ENCODE measurements around the gene CDC42SE2.
"Not testable (repeated sequence)": the region's sequence is repeated elsewhere in the genome, so short reads cannot be mapped to it uniquely, and the experiment has no call there.

Gene CDC42SE2

GRCh38 chr5:131318455-131318854 lies 54.6 kb downstream of the CDC42SE2 start:
- DNase-seq (ENCODE audit: low read depth), result no peak

DNA sequence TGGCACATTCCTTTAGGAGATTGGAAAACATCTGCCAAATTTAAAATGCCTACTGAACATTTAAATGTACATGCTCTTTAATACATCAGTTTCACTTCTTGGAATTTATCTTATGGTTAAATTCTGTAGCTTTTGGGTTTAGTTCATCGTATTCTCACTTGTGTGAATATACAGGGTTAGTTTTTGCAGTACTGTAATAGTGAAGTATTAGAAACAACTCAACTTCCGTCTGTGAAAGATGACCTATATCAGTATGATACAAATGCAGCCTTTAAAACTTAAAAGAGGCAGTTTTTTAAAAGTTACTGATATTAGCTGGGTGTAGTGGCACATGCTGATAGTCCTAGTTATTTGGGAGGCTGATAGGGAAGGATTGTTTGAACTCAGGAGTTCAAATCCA lies 57.2 kb downstream of the CDC42SE2 start:
- DNase-seq (ENCODE audit: low read depth), result no peak

DNA sequence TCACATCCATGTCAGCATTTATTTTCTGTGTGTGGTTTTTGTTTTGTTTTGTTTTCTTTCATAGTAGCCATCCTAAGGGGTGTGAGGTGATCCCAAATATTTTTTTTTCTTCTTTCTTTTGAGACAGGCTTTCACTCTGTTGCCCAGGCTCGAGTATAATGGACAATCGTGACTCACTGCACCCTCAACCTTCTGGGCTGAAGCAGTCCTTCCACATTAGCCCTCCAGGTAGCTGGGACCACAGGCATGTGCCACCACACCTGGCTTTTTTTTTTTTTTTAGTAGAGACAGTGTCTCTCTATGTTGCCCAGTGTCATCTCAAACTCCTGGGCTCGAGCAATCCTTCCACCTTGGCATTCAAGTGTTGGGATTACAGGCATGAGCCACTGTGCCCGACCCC lies 59.1 kb downstream of the CDC42SE2 start:
- DNase-seq (ENCODE audit: low read depth), result no peak

DNA sequence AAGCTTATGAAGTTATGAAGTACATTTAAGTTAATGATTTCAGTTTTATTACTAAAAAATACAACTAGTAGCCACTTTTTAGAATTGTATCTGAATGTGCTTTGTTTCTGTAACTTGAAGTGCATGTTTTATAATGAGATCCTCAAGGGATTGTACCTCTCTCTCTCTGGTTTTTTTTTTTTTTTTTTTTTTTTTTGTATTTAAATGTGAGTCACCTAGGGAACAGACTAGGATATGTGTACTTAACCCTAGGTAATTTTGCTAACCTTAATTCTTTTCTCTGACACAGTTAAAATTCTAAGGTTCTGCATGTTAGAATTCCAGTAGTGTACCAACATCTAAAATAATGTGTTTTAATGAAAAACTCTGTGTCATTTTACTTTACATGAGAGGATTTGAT lies 59.5 kb downstream of the CDC42SE2 start:
- no peak for DNase-seq (ENCODE audit: low read depth)

DNA sequence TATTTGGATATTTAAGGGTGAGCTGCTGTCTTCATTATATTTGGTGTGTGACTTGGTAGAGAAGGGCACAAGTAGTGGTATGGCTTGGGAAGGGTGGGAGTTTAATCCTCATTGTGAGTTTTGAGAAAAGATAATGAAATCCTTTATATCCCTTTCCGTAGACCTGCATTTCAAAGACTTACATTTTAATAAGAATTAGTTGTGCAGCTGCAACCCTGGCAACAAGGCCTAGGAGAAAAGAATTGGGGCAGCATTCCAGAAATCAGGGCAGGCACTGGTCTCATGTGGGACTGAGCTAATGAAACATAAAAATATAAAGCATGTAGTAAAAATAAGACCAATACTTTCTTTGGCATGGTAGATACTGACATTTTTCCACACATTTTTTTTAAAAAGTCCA lies 60.5 kb downstream of the CDC42SE2 start:
- DNase-seq (ENCODE audit: low read depth), result no peak

GRCh38 chr5:131328536-131329285 lies 64.9 kb downstream of the CDC42SE2 start:
- DNase-seq (ENCODE audit: low read depth), result no peak

DNA sequence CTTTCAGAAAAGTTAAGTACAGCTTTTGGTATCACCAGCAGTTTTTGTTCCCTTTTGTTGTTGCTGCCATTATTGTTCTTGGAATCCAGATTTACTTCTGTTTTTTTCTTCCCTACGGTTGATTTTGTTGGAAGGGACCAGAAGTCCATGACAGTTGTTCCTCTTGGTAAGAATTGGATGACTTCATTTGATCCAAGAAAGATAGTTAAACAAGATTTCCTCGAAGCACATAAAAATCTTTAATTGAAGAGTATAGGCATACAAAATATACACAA lies 65.4 kb downstream of the CDC42SE2 start:
- no peak for DNase-seq (ENCODE audit: low read depth)

DNA sequence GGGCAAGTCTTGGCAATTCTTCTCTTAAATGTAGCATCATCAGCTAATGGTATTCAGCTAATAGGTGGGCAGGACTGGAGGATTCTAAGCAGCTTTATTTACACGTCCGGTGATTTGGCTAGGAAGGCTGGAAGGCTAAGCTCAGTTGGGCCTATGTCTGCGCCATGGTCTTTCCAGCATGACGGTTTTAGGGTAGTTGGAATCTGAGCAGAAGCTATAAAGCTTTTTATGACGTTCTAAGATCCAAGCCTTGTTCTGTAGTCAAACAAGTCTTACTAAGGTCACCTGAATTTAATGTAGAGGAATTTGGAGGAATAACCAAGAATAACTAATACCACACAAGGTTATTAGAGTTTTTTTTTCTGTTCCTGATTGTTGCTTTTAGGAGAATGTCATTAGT lies 66.2 kb downstream of the CDC42SE2 start:
- no peak for DNase-seq (ENCODE audit: low read depth)

DNA sequence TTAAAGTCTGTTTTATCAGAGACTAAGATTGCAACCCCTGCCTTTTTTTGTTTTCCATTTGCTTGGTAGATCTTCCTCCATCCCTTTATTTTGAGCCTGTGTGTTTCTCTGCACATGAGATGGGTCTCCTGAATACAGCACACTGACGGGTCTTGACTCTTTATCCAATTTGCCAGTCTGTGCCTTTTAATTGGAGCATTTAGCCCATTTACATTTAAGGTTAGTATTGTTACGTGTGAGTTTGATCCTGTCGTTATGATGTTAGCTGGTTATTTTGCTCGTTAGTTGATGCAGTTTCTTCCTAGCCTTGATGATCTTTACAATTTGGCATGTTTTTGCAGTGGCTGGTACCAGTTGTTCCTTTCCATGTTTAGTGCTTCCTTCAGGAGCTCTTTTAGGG lies 71.9 kb downstream of the CDC42SE2 start:
- not testable (repeated sequence) for DNase-seq (ENCODE audit: low read depth)

- not testable (repeated sequence) for DNase-seq (ENCODE audit: low read depth)
Measured at GRCh38 chr5:131336801-131337200, 72.9 kb downstream of the CDC42SE2 start.

- DNase-seq (ENCODE audit: low read depth), result not testable (repeated sequence)
Measured at GRCh38 chr5:131337240-131338050, 73.6 kb downstream of the CDC42SE2 start.

DNA sequence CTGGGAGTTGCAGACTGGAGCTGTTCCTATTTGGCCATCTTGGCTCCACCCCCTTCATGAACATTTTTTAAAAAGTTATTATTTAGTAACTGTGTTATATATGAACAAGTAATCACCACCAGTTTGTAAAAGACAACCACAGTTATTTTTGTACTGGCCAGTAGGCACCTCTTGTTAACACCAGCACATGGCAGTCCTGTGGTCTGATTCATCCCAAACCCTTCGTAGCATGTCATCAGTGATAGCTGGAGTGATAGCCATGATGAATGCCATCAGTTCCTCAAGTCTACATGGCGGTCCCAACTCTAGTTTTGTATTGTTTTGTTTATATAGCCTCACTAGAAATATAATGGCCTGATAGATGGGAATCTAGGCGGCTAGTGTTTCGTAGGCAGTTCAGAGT lies 74.2 kb downstream of the CDC42SE2 start:
- no peak for DNase-seq (ENCODE audit: low read depth)

DNA sequence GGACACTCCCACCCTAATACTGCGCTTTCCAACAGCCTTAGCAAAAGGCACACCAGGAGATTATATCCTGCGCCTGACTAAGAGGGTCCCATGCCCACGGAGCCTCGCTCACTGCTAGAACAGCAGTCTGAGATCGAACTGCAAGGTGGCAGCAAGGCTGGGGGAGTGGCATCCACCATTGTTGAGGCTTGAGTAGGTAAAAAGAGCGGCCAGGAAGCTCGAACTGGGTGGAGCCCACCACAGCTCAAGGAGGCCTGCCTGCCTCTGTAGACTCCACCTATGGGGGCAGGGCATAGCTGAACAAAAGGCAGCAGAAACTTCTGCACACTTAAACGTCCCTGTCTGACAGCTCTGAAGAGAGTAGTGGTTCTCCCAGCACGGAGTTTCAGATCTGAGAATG lies 80.4 kb downstream of the CDC42SE2 start:
- not testable (repeated sequence) for DNase-seq (ENCODE audit: low read depth)

GRCh38 chr5:131346204-131346603 lies 82.4 kb downstream of the CDC42SE2 start:
- DNase-seq (ENCODE audit: low read depth), result not testable (repeated sequence)

- no peak for DNase-seq (ENCODE audit: low read depth)
Measured at GRCh38 chr5:131353991-131354390, 90.1 kb downstream of the CDC42SE2 start.

DNA sequence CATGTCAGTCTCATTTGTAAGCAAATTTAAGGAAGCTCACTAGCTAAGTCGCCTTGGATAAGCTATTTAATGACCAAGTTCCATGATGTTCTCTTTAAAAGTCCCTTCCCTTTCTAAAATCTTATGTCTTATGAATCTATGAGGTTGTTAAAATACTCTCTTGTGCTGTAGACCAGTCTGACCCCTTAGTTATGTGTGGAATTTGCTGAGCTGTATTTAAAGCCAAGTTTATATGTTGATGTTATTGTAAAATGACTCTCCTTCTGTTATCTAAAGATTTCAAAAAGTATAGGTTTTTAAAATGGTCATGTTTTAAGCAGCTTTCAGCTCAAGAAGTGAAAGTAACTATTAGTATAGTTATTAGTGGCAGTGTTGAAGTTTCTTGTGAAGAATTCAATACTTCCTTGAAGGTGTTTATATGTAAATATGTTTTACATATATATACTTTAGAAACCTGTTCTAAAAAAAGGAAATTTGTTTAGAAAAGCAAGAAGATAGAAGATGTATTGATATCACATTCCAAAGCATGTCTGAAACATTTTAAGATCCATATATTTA lies 92.2 kb downstream of the CDC42SE2 start:
- DNase-seq (ENCODE audit: low read depth), result no peak

DNA sequence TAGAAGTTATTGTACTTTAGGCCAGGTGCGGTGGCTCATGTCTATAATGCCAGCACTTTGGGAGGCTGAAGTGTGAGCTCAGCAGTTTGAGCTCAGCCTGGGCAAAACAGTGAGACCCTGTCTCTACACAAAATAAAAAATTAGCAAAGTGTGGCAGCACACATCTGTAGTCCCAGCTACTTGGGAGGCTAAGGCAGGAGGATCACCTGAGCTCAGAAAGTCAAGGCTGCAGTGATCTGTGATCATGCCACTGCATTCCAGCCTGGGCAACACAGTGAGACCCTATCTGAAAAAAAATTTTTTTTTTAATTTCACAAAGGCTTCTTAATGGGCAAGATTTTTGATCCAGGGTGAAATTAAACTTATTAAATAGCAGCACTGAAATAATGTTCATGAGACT lies 92.8 kb downstream of the CDC42SE2 start:
- DNase-seq (ENCODE audit: low read depth), result no peak

DNA sequence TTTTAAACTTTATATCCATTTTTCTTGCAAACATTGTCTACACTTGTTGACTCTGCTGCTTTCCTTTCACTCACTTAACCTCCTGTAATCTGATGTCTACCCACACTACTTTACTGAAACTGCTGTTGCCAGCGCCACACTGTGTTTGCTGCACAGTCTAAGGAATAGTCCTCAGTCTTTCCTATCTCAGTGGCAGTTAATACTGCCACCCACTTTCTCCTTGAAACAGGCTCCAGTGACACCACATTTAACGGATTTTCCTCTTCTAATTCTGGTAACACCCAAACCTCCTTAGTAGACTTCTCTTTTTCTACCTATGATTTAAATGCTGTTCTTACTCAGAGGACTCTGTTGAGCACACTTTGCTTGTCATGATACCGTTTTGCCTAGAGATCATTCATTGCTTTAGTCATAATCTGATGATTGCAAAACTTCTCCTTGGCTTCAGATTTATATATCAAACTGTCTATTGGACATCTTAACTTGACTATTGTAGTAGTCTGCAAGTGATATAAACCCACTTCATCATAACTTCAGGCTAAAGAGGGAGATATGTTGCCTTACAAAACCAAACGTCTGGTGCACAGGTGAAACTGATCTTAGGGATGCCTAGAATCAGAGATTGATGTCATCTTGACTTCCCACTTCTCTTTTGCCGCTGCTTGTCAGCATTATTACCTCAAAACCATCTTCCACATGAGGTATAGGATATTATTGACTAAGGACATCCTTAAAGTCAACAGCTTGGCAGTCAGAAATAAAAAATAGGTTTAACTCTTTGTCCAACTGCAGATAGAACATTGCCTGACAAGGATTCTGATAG lies 94.1 kb downstream of the CDC42SE2 start:
- DNase-seq (ENCODE audit: low read depth), result no peak

DNA sequence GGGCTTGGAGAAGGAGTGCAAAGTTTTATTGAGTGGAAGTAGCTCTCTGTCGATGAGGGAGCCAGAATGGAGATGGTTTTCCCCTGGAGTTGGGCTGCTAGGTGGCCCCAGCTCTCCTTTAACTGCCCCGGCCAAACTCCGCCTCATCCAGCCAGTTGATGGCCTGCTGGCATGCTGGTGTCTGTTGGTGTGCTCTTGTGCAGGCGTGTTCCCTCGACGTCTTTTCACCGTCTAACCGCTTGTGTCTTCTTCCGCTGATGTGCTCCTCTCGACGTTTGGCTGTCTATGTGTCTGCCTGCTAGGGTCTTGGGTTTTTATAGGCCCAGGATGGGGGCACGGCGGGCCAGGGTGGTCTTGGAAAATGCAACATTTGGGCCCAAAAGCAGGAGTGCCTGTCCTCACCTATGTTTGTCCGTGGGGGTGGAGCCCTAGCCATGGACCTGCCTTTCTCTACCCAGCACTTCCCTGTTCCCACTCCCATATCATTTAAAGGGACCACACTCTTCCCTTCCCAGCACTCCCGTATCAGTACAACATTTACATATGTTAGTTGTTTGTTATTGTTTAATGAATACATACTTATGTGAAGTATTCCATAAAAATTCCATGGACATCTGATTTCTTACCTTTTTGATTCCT lies 97.9 kb downstream of the CDC42SE2 start:
- DNase-seq (ENCODE audit: low read depth), result no peak

- DNase-seq (ENCODE audit: low read depth), result no peak
Measured at GRCh38 chr5:131363811-131364506, 100.1 kb downstream of the CDC42SE2 start.

DNA sequence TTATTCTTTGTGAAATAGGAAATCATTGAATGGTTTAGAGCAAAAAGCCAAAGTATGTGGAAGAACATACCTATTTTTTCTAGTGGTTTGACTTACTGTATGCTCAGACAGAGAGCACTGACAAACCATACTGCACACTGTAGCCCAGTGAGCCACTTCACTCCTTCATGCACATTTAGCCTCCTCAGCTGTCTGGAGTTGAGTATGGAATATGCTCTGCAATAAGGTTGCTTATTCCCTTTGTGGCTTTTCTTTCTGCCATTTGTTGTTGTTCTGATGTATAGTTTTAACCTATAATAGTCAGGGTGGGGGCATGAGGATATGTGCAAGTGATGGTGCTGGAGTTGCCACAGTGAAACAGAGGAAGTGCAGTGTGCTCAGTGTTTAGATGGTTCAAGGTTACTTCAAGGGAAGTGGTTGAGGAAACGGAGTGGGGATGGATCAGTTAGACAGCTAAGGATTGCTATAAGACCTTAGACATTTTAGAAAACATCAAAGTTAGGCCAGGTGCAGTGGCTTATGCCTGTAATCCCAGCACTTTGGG lies 100.7 kb downstream of the CDC42SE2 start:
- no peak for DNase-seq (ENCODE audit: low read depth)

Data from GM04503 (cell line).